Stimulated activated CD4-positive, alpha-beta T cell treated with anti-CD3 and anti-CD28 coated beads, Interleukin-4, amount 100 ng/mL, for 24 hours (primary cell): ENCODE results near the gene SLBP.

Experiments used
- DNase-seq: peaks from one replicate; pipeline ENCODE4 v3.0.0-alpha.2; 2020

Gene SLBP

DNA sequence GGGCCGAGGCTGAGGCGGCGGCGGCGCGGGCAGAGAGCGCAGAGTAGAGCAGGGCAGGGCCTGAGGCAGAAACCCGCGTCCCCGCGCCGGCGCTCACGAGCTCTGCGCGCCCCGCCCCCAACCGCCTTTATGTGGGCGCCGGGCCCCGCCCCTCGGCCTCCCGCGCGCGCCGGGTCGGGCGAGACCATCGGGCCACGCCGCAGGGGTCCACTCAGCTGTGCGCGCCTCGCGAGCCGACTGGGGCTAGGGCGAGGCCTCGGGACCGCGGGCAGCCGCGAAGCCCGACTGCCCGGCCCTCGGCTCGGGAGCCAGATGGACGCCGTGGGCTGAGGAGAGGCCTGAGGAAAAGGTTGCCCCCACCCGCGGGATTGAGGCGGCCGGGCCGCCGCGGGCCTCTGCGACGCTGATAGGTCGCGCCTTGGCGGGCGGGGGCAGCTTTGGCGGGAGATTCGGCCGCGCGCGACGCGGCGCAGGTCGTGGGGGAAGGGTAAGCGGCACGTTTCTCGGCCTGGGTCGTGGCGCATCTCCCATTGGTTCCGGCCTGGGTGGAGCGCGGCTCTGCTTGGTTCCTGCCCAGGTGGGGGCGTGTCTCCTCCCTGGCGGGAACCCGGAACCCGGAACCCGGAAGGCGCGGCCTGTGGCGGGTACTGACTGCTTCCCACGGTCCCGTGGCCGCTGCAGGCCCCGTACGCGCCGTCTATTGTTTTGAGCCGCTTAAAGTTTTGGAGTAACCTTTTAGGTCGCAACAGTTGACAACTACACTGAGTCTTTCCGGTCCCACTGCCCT, at the start of gene SLBP:
SLBP (minus strand) TSS at position 104 of the 787 bp plus-strand sequence. CDS start 131 bp downstream, outside the sequence.
- DNase-seq: peak; percentile 99

DNA sequence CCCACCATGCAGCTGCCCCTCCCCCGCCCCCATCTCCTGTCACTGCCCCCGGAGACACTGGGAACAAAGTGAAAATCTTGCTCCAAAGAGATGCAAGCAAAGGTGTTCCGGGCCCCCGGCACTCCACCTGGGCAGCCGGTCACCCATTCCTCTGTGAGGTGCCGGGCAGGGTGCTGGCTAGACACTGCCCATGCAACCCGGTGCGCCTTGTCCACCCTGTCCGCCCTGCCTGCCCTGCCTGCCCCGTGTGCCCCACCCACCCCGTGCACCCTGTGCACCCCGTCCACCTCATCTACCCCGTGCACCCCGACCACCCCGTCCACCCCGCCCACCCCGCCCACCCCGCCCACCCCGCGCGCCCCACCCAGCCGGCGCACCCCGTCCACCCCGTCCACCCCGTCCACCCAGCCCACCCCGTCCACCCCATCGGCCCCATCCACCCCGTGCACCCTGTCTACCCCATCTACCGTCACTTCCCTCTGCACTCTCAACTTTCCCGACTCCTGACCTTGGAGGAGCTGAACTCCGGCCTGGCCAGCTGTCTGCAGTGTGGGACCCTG, 49.1 kb upstream of the SLBP start:
- no peak for DNase-seq

DNA sequence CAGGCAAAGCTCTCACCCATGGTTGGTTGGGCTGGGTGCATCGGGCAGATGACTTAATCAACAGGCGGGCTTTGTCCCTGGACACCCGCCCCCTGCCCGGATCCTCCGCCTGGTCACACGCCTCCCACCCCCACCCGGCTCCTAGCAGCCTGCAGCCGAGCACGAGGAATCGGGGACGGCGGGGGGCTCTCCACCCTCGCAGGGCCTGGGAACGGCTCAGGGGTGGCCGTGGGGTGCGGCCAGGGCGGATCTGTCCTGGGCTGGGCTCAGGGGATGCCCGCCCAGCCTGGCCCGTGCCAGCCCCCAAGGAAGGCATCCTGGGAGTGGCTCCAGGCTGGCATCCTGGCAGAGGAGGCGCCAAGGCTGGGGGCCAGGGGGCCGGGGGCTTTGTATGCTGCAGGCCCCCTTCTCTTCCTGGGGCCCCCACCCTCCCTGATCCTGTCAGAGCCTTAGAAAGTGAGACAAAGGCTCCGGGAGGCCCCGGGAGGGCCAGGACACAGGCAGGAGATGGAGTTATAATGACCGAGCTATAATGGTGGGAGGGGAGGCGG, 48.5 kb upstream of the SLBP start:
- DNase-seq: no peak

DNA sequence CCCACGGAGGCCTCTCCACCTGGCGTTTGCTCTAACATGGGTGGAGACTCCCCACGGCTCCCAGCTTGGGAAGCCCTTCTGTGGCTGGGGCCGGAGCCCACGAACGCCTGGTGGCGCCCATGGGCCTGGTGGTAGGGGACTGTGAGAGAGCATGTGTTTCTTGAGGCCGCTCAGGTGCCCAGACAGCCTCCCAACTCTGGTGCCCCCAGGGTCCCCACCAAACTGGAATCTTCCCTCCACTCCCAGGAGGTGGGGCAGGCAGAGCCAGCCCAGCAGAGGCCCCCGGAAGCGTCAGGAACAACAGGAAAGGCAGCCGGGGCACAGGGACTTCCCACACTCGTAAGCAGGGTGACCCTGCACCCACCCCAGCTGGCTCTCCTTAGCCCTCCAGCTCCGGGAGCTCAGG, 47.7 kb upstream of the SLBP start:
- no peak for DNase-seq

DNA sequence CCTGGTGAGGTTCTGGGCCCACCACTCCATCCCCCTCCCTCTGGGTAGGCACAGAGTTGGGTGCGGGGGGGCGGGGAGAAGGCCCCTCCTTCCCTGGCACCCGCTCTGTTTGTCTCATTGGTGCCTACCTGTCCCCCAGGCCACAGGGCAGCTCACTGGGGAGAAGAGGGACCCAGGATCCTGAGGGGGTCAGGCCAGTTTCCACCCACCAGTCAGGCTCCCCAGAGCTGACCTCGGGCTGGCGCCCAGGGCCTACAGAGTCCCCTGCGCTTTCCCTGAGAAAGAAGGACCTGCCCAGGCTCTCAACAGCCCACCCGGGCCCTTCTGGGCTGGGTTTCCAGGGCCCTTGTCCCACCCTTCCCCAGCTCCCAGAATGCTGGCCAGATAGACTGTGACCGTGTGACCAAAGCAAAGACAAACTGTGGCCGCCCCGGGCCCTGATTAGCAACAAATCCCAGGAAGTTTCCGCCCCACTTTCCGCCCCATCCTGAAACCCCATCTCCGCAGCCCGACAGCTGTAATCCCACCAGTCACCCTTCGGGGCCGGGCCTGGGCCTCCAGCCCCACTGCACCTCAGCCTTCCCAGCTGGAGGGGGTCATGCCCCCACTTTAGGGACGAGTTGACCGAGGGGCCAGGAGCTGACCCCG, 47.2 kb upstream of the SLBP start:
- DNase-seq: no peak

DNA sequence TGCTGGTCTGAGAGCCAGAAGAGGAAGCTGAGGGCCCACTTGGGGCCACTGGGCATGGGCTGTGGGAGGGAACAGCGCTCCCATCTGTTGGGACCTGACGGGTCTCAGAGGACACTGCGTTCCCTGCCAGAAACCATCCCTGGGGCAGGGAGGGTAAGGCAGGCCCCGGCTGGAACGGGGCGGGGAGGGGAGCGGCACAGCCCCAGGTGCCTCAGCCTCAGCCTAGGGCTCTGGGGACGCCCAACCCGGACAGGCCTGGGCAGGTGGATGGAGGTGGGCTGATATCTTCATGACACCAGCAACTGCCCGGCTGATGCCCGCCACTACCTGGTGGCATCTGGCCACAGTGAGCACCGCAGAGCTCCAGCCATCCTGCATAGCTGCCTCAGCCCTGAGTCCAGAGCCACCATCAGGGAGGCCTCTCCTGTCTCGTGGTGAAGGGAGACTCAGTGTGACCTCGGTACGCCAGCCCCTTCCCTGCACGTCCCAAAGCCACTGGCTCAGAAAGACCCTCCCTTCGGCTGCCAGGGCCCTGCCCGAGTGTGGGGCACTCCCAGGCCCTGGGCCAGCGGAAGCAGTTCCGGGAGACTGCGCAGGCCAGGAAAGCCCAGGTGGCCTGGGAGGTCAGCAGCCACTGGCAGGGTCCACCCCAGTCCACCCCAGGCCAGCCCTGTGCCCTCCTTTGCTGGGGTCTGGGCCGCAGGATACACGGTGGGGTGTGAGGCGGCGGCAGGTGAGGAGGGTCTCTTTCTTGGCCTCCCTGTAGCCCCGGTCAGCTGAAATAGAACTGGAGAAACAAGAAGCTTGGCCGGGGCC, 46.4 kb upstream of the SLBP start:
- no peak for DNase-seq

DNA sequence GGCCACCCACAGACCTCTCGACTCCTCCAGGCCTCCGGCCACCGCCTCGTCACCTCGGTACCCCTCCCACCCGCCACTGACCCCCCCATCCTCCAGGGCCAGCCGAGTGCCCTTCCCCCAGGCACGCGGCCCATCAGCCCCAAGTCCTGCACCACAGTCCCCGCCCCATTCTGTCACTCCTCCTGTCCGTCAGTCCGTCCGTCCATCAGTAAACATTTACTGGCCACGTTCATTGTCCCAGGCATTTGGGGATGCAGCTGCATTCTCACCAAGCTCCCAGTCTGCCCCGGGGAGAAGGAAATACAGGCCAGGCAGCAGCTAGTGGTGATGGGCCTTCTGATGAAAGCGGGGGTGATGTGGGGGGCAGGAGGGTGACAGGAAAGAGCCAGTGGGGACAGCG, 45.7 kb upstream of the SLBP start:
- no peak for DNase-seq

DNA sequence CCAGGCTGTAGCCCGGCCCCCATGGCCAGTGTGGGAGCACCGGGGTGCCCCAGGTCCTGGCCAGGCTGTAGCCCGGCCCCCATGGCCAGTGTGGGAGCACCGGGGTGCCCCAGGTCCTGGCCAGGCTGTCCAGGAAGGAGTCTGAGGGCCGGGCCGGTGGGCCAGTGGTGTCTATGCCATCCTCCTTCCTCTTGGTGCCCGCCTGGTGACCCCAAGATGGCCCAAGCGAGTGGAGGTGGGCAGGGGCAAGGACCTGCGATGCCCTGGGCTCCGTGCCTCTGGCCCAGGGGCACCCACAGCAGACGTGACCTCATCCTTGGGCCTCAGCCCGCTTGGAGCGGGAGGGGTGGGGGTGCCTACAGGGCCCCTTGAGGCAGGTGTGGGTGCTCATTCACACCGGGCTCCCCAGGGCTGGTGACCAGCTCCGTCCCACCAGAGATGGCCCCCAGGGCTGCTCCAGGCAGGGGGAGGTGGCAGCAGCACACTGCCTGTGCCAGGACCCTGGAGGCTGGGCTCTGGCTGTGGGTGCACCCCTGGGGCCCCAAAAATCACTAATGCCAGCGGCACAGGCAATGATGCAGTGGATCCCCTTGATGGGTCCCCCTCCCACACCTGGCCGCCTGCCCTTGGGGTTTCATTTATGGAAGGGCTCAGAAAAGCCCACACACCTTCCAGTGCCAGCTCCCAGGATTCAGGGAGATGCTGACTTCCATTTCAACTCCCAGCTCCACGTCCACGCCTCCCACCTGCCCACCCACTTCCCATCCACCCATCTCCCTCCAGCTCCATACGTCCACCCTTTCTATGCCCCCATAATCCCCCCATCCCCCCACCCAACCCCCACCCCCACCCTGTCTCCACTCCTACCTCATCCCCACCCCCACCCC, 45.0 kb upstream of the SLBP start:
- DNase-seq: no peak

DNA sequence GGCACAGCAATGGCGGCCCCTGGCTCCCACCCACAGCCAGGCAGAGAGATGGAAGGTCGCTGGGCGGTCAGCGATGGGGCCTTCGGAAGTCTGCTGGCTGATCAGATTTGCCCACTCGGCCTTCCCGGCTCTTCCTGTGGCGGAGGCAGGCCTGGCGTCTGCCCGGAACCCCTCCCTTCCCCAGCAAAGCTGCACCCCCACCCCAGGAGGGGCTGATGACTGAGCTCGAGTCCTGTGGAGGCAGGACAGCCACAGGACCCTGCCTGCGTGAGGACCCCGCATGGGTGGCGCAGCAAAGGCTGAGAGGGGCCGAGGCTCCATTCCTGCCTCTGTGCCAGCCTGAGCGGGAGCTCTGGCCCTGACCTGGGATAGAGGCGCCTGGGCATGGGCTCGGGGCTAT, 44.0 kb upstream of the SLBP start:
- DNase-seq: no peak

DNA sequence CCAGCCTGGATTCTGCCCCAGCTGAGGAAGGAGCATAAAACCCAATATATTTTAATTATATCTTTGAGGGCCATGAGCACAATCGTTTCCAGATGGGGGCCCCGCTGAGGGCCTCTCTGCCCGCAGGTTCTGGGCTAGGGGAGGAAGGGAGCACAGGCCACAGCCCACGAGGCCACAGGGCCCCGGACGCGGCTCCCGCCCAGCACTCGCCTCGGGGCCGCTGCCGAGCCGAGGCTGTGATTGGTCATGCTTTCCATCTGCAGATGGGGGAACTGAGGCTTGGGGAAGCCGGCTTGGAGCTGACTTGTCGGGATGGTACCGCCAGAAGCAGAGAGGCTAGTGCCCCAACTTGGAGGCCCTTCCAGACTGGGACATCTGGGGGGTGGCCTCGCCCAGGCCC, 43.2 kb upstream of the SLBP start:
- no peak for DNase-seq

DNA sequence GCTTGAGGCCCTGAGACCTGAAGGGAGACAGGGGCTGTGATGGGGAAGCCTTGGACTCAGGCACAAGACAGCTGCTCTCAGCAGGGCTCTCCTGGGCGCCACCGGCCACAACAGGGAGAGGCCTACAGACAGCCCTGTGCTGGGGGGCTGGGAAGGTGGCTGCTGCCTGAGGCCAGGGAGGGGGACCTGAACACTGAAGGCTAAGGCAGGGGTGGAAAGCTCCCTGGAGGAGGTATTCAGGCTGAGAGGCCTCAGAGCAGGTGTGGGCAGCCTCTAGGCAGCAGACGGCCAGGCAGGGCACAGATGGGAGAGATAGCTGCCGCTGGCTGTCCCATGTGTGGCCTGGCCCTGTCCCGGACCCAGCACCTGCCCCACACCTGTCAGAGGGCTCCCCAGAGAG, 42.2 kb upstream of the SLBP start:
- no peak for DNase-seq

DNA sequence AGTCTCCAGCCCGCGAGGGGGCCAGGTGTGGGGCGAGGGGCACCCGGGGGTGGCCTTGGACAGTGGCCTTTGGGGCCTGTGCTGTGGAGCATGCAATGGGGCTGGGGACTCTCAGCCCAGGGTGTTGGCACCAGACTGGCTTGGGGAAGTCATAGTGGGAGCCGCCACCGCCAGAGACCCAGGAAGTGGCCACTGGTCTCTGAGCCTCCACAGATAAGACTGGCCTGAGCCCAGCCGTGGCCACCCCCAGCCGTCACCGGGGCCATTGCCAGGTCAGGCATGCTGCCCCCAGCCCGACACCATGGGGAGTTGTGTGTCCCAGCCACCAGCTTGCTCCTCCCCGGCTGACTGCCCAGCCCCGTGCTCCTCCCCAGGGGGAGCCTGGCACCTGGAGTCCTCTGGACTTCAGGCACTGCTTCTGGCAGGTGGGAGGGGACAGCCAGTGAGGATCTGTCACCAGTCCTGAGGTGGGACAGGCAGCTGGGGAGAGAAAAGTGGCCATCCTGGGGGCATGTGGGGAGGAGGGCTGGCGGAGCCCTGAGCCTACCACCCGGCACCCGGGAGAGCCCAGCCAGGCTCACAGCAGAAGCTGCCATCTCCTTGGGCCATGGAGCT, 41.7 kb upstream of the SLBP start:
- no peak for DNase-seq

DNA sequence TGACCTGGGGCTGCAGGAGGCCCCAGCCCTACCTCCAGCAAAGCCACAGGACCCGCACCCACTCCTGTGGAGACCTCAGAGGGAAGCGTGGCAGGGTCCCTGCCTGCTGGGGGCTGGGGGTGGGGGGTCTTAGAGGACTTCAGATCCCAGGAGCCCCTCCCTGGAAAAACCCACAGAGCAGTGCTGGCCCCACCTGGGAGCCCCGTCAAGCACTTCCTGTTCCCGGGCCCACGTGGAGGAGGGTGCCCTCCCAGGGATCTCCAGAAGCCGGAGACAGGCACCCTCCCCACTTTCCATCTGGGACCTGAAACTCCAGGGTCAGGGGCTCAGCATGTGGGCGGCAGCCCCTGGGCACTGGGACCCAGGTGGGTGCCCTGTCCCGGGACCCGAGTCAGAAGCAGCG, 41.2 kb upstream of the SLBP start:
- DNase-seq: no peak

DNA sequence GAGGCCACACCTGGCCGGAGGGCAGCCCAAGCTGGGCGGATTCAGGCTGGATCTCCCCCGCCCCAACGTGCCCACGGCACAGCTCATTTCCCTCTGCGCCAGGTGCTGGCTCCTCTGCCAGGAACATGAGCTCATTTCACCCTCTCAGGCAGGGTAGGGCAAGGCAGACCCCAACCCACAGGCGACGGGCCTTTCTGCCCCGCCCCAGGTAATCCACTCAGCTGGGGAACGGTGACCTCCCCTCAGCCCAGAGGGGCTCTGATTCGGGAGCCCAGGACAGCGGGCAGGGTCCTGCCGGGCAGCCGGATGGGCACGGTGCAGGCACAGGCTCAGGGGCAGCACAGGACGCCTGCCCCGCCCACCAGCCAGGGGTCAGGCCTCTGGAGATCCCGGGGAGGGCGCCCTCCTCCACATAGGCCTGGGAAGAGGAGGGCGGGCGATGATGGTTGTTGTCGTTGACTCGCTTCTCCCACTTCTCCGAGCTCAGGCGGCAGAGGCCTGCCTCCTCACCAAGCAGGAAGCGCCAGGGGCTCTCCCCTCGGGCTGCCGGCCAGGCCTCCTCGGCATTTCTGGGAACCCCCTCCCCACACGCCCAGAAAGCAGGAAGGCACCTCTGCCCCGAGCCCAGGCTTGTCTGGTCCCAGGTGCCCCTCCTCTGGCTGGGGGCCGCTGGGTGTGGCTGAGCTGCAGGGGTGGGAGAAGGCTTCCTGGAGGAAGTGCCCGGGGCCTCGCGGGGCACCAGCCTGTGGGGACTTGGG, 40.3 kb upstream of the SLBP start:
- peak; percentile 12 for DNase-seq

DNA sequence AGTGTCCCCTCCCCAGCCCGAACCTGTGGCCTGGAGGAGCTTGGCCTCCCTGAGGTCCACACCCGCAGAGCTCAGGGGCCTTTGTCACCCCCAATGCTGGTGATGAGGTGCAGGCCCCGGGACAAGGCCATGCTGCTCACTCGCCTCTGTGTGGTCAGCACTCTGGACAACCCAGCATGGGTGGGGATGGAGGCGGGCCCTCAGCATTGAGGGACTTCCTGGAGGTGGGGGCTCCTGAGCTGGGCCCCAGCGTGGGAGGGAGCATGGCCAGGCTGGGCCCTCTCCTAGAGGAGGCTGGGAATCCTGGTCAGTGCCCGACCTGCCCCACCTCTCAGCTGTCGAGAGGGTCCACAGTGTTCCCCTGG, 39.8 kb upstream of the SLBP start:
- no peak for DNase-seq

DNA sequence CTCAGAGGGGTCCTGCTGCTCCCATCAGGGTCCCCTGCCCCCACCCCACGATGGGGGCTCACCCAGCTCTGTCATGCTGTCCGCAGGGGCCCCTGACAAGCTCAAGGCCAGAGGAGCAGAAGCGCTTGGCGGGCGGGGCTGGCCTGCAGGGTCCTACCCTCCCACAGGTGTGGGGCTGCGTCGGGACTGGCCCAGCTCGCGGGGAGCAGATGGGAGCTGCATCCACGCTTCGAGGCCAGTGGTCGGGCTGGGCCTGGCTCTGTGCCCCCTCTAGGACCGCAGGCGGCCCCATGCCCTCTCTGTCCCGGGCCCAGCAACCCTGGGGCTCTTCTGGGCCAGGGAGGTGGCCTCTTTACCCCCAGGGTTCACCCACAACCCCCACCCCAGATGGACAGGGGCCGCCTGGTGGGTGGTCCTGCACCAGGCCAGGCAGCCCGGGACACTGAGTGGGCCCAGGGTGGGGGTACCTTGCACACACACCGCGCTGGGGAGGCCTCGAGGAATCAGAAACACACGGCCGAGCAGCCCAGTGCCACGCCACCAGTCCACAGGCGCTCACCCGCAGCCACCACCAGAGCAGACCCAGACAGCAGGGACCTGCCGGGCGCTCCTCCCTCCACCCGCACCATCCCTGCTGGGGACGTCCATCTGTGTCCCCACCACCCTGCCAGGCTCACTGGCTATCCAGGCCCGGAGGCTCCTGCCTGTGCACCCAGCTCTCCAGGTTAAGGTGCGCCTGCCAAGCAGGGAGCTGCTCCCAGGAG, 39.2 kb upstream of the SLBP start:
- no peak for DNase-seq

DNA sequence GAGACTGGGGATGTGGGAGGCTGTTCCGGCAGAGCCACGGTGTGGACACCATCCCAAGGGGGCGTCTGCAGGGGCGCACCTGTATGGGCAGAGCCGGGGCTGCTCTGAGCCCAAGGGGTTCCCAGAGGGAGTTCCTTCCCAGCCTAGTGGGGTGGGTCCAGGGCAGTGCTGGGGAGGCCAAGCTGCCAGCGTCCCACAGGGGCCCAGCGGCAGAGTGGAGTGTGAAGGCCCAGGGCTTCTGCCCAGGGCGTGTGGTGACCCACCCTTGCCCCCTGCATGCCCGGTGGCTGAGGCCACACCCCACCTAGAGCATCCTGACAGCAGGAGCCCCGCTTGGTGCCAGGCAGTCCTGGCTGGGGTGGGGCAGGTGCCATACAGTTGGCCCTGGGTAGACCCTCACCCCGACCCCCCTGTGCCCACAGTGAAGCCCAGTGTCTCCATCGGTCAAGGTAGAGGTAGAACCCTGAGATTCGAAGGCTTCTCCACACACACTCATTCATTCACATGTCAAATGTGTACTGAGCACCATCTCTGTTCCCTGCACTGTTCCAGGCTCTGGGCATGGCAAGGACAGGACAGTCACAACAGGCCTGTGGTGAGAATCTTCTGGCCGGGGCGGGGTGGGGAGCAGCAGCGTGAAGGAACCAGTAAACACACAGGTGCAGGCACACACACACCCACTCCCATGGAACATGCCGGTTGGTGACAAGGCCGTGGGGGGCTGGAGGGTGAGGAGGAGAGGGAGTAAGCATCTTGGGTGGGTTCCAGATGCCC, 38.4 kb upstream of the SLBP start:
- DNase-seq: no peak

DNA sequence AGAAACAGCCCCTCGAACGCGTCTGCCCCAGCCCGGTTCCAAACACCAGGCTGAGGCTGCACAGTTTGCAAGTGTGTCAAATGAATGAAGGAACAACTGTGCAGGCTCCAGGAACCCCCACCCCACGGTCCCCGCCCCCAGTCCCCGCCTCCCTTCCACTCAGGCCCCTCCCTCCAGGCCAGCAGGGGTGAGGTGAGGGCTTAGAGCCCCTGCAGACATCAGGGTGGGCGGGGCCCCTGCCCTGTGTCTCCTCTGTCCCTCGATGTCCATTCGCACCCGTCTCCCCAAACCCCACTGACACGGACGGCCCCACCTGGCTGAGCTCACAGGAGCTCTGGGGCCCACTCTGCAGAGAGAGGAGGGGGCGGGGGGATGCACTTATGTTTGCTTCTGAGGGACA, 37.7 kb upstream of the SLBP start:
- DNase-seq: no peak

DNA sequence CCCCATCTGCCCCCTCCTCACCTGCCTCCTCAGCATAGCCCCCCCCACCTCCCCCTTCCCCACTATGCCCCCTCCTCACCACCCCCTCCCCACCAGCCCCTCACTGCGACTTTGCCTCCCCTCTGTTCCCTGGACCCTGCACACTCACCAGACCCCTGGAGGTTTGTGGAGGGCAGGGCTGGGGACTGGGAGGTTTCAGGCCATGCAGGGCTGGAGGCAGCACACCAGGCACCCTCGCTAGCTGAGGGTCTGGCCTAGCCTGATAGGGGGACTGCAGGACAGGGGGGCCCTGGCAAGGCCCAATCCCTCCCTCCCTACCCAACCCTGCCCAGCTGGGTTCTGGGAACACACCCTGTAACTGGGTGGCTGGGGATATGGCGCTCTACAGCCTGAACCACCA, 37.3 kb upstream of the SLBP start:
- DNase-seq: no peak
